WERI-Rb-1 (cell line): ENCODE measurements around the gene GNG8.
"Not testable (repeated sequence)": the region's sequence is repeated elsewhere in the genome, so short reads cannot be mapped to it uniquely, and the experiment has no call there.

Experiments used
- DNase-seq: peaks from one replicate; pipeline ENCODE4 v3.0.0-alpha.2; 2020
- H3K27ac ChIP-seq: fragments of 250-450 bp; sonication (Bioruptor Pico); 2 replicates; pipeline ENCODE4 v1.5.1; 2020; ENCODE audit warnings: mild to moderate bottlenecking, moderate library complexity
- H3K27me3 ChIP-seq: fragments of 250-450 bp; sonication (Bioruptor Pico); 2 replicates; pipeline ENCODE4 v1.5.1; 2021; ENCODE audit warnings: mild to moderate bottlenecking, low read depth, moderate library complexity; ENCODE audit not compliant: insufficient read depth, severe bottlenecking
- H3K36me3 ChIP-seq: fragments of 250-450 bp; sonication (Bioruptor Pico); 2 replicates; pipeline ENCODE4 v1.5.1; 2020; ENCODE audit warnings: mild to moderate bottlenecking, moderate library complexity
- H3K4me3 ChIP-seq: 2 replicates; pipeline ENCODE4 v1.5.1; 2011; ENCODE audit warnings: low read depth, mild to moderate bottlenecking, control low read depth, low read length
- H3K9me3 ChIP-seq: fragments of 250-450 bp; sonication (Bioruptor Pico); 2 replicates; pipeline ENCODE4 v1.5.1; 2021; ENCODE audit warnings: mild to moderate bottlenecking, moderate library complexity; ENCODE audit not compliant: severe bottlenecking
- CTCF ChIP-seq: IDR thresholded peaks from 2 replicates; pipeline ENCODE4 v1.5.1; 2011; ENCODE audit warnings: low read depth, mild to moderate bottlenecking, control low read depth, inconsistent platforms, low read length

GNG8 gene

GRCh38 chr19:46631481-46631880 lies 4.5 kb downstream of the GNG8 start:
- no peak for TF ChIP-seq CTCF
- peak; percentile 58 for DNase-seq

GRCh38 chr19:46630586-46631205 lies 5.3 kb downstream of the GNG8 start:
- Histone ChIP-seq H3K27ac (peak overlapping the region; percentile 95), H3K9me3 (no peaks in the 10 kb centered on the region), H3K27me3 (no peaks in the 10 kb centered on the region), H3K36me3 (peaks cover 13% of the 10 kb centered on the region), H3K4me3 (peak overlapping the region; percentile 28)
- peak; percentile 91 for DNase-seq
- no peak for TF ChIP-seq CTCF

More at GRCh38 chr19:46631481-46631880, 4.5 kb downstream of the GNG8 start:
- Histone ChIP-seq H3K27ac (peak overlapping the region; percentile 95), H3K4me3 (peak overlapping the region; percentile 28; the same call in 1 of the 2 replicates), H3K36me3 (peaks cover 13% of the 10 kb centered on the region), H3K9me3 (no peaks in the 10 kb centered on the region), H3K27me3 (no peaks in the 10 kb centered on the region)

GRCh38 chr19:46629546-46630025 lies 6.4 kb downstream of the GNG8 start:
- Histone ChIP-seq H3K9me3 (no peaks in the 10 kb centered on the region), H3K27ac (peak overlapping the region; percentile 95), H3K36me3 (peaks cover 13% of the 10 kb centered on the region), H3K4me3 (no peak overlapping the region), H3K27me3 (no peaks in the 10 kb centered on the region)
- peak; percentile 51 for DNase-seq
- no peak for TF ChIP-seq CTCF

GRCh38 chr19:46628970-46629369 lies 7.0 kb downstream of the GNG8 start:
- H3K4me3 ChIP-seq, H3K9me3 ChIP-seq, H3K27me3 ChIP-seq, DNase-seq: not testable (repeated sequence)
- H3K36me3 ChIP-seq: peaks cover 13% of the 10 kb centered on the region
- H3K27ac ChIP-seq: peak overlapping the region; percentile 95

GRCh38 chr19:46626446-46626845 lies 9.6 kb downstream of the GNG8 start:
- no peak for DNase-seq

GRCh38 chr19:46625731-46626130 lies 10.3 kb downstream of the GNG8 start:
- H3K4me3 ChIP-seq: no peak overlapping the region
- H3K27ac ChIP-seq: no peak overlapping the region; the same call in 1 of the 2 replicates
- no peak for DNase-seq
- no peak for TF ChIP-seq CTCF
- H3K9me3 ChIP-seq: no peaks in the 10 kb centered on the region
- no peaks in the 10 kb centered on the region for H3K36me3 ChIP-seq
- H3K27me3 ChIP-seq: no peaks in the 10 kb centered on the region

More at GRCh38 chr19:46626446-46626845, 9.6 kb downstream of the GNG8 start:
- no peaks in the 10 kb centered on the region for H3K36me3 ChIP-seq
- TF ChIP-seq CTCF: no peak
- no peak overlapping the region for H3K27ac ChIP-seq
- H3K9me3 ChIP-seq: no peaks in the 10 kb centered on the region
- no peaks in the 10 kb centered on the region for H3K27me3 ChIP-seq
- no peak overlapping the region for H3K4me3 ChIP-seq
